NCI-H2171 (cell line): ENCODE data around the gene MACROD2.
A peak's percentile ranks its signal among the peaks of the same experiment; 100 is the strongest.
"Not testable (repeated sequence)": the region's sequence is repeated elsewhere in the genome, so short reads cannot be mapped to it uniquely, and the experiment has no call there.

Experiments used
- DNase-seq: peaks from one replicate; lab custom pipeline; 2025; lab: John Stamatoyannopoulos, UW

Gene MACROD2

DNA sequence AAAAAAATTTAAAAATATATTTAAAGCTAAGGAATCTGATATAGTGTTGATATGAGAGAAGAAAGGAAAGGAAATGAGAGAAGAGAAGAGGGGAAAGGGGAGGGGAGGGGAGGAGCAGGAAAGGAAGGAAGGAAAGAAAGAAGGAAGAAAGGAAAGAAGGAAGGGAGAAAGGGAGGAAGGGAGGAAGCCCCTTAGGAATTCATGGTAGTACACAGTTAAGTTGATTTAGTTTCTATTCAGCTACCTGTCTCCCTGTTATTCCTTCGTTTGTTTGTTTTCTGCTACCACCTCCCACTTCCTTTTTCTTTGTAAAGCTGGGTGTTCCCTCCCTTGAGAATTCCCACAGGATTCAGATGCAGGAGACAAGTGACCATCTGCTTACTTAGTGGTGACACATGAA, 1367.5 kb downstream of the MACROD2 start:
- DNase-seq: peak; percentile 23

DNA sequence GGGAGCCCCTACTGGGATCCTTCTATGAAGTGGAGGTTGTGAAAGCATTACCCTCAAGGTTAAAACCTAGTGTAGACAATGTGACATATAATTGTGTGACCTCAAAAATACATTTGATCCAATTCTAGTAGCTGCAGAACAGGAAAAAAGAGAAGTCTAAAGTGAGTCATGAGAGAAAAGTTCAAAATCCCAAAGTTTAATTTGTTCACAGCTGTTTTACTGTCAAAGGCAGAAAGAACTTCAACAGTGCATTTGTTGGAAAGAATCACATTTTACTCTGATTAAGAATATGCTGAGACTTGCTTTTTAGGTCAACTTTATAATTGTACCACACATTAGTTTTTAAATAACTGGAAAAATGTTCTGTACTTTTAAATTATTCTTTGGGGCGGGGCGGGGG, 1369.5 kb downstream of the MACROD2 start:
- no peak for DNase-seq

DNA sequence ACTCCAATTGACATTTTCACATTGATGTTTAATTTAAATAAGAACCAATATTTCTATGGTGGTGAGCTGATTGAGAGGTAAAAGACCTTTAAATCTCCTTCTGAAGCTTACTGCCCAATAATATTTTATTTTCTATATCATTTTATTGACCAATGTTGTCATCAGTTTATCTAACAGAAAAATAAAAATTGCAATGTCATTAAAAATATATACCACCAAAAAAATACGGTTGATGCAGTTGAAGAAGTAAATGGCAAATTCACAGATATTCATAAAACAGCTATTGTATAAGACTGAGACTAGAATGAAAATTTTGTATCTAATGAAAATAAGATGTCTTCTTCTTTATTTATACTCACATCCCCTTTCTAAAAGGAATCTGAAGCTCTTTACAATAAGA, 1375.1 kb downstream of the MACROD2 start:
- DNase-seq: no peak

DNA sequence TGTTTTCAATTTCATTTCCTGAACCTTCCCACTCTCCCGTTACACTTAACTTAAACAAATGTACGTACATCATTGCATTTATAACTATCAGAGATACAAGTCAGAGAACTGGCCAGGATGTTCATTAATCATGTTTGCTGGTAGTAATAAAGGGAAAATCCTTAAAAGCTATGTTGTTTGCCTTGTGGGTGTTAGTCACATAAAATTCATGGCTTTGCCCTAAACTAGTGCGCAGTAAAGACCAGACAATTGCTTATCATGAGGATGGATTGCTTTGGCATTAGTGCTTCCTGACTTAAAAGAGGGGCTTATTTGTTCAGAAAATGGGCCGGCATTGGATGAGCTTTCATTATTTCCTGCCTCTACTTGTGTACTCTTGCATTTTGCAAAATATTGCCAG, 1379.4 kb downstream of the MACROD2 start:
- no peak for DNase-seq

DNA sequence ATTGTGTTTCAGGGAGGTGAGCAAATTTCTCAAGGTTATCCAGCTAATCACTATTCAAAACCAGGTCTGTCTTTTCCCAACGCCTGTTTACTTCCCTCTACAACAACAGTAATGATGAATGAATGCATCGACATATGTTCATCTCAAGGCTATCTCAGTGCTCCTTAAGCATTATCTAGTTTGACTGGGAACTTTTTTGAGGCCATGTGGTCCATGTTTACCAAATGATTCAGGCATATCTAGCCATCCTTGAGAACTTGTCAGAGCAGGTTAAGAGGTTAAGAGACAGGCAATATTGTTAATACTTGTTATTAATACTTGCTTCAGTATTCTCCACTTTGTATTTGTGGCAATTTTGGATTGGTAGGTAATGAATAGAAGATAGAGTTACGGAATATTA, 1380.5 kb downstream of the MACROD2 start:
- peak; percentile 50 for DNase-seq

- DNase-seq: not testable (repeated sequence)
Measured at GRCh38 chr20:15377603-15378002, 1382.3 kb downstream of the MACROD2 start.

GRCh38 chr20:15378151-15378550, 1382.8 kb downstream of the MACROD2 start:
- no peak for DNase-seq

DNA sequence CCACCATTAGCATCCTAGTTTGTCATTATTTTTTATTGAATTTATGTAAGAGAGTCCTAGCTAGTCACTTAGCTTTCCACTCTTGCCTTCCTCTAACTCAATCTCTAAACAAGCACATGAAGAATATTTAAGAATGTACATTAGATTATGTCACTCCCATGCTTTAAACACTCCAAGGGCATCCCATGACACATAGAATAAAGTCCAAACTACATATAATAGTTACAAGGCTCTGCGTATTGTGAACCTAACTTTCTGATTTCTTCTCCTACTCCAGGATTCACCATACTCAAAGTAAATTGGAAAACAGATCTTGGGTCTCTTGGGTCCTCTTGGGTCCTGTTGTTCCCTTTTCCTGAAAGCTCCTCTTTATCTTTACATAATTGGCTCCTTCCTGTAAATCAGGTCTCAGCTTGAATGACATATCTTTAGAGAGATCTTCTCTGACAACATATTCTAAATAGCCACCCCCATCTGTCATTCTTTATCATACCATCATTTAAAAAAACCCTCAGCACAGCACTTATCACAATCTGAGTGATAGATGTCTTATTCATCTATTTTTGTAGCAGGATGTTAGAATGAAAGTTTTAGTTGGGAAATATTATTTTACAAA, 1384.5 kb downstream of the MACROD2 start:
- peak; percentile 78 for DNase-seq

DNA sequence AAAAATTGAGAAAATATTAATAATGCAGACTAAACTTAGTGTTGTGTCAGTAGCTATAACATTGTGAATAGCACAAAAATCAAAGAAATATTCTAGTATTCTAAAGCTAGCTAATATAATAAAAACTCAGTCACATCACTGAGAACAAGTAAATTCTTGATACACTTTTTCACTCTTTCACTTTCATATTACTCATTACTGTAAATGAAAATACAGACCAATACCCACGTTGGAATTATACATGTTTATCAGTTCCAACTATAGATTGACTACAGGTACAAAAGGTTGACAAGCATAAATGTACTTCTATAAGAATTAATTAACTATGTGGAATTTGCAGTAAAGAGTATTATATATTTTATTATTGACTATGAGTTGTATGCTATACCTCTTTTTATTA, 1385.5 kb downstream of the MACROD2 start:
- DNase-seq: no peak

DNA sequence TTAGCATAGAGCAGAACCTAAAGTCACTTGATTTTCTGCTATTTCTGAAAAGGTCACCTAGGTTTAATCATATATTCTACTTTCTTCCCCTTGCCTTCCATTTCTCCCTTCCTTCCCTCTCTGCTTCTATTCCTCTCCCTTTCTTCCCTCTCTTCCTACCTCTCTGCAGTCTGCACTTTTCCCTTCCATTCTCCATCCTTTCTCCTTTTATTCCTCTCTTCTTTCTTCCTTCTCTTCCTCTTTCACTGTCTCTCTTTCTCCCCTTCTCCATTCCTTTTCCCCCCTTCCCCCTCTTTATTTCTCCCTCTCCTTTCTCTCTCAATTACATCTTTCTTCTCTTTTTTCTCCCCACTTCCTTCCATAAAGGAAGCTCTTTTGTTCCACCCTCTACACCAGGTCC, 1391.9 kb downstream of the MACROD2 start:
- no peak for DNase-seq

GRCh38 chr20:15395457-15395856, 1400.1 kb downstream of the MACROD2 start:
- DNase-seq: no peak

GRCh38 chr20:15396026-15396425, 1400.7 kb downstream of the MACROD2 start:
- DNase-seq: no peak

- DNase-seq: no peak
Measured at GRCh38 chr20:15396900-15397299, 1401.6 kb downstream of the MACROD2 start.

GRCh38 chr20:15399781-15400180, 1404.5 kb downstream of the MACROD2 start:
- no peak for DNase-seq

GRCh38 chr20:15406072-15406471, 1410.8 kb downstream of the MACROD2 start:
- DNase-seq: no peak

- DNase-seq: no peak
Measured at GRCh38 chr20:15411781-15412180, 1416.5 kb downstream of the MACROD2 start.

DNA sequence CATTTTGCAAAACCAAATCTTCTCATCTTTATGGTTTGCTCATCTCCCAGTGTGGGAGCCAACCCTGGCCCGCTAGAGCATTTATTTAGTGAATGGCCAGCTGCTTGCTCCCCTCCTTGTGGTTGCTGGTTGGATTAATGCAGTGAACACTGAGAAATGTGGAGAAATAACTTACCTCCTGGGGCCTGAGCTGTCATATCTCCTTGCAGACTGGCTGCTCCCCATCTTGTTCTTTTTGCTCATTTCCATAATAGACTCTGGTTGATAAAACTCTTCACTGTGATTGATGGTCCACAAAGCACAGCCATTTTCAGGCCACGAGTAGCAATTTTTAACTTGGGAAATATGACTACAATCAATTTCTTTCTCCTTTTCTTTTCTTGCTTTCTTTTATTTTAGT, 1420.6 kb downstream of the MACROD2 start:
- no peak for DNase-seq

DNA sequence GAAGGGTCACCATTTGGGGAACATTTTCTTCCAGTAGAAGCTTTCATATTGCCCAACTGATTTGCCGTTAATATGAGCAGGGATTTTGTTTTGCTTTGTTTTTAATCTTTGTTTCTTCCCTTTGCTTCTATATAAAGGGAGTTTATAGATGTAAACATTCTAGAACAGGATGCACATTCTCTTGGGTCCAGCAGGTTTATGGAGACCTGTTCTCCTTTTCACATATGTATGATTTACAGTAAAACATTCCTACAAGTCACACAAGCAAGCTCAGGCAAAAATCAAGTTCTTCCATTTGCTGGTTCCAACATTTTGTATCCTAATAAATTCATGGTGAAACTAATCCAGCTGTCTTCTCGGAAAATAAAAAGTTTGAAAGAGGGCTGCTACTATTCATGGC, 1424.5 kb downstream of the MACROD2 start:
- DNase-seq: no peak

DNA sequence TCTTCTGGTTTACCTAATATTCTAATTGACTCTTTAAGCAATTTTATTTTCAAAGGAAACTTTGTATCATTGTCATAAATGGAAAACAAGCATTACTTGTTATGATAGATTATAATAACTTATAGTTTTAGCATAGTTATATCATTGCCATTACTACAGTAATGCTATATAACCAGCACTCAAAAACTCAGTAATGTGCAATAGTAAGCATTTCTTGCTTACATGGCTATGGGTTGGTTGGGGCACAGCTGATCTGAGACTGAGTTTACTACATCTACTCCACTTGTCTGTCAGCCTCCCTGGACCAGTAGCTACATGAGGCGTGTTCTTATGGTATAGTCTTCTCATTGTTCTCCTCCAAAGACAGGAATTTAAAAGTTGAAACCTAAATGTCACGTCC, 1427.7 kb downstream of the MACROD2 start:
- DNase-seq: no peak

DNA sequence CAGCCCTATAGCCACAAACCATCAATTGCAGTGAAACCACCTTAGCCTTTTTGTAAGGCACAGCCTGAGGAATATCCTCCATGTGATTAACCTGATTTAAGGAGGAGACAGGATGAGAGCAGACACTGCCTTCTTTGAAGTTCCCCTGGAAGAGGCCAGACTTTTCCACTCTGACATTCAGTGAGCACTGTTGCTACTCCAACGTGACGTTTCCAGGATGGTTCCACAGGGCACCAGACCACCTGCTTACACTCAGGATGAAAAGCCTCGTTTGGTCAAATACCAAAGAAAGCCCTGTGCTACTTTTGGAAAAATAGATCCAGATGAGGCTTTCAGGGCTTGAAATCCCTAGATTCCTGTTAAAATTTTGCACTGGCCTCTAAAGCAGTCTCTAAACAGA, 1444.2 kb downstream of the MACROD2 start:
- DNase-seq: no peak

- no peak for DNase-seq
Measured at GRCh38 chr20:15440049-15440820, 1444.9 kb downstream of the MACROD2 start.

DNA sequence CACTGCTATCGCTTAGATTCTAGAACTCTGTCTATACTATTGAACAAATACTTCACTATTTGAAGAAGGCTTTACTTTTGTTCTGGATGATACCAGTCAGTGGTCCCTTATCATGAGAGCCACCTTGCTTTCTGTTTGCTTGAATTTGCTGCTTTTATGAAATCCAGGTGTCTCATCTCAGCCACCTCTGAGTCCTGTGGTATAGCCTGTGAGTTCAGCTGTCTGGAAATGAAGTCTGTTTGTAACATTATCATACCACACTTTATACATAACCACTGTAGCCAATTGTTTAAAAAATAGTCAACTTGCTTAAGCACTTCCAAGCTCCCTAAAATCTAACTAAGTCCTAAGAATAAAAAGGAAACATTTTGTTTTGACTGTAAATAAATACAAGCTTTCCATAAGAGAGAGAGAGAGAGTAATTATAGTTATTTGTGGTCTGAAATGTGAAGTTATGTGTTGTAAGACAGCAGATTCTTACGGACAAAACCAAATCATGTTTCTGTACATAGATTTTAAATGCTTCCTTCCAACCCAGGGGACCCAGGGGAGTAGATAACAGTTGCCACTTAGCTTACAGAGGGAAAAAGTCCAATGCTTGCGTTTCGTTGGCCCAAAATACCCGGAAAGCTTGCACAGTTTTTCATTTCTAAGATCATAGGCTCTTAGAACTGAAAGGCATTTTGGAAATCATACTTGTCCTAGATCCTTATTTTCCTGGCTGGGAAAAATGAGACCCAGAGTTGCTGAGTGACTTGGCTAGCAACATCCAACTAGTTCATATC, 1449.9 kb downstream of the MACROD2 start:
- DNase-seq: no peak

- no peak for DNase-seq
Measured at GRCh38 chr20:15446373-15446772, 1451.1 kb downstream of the MACROD2 start.
